ACC112 (cell line): ENCODE measurements around the gene MERTK.
A peak's percentile ranks its signal among the peaks of the same experiment; 100 is the strongest.
"Not testable (repeated sequence)": the region's sequence is repeated elsewhere in the genome, so short reads cannot be mapped to it uniquely, and the experiment has no call there.

ENCODE experiments used
- H2AFZ ChIP-seq: fragments of 200-600 bp; sonication (generic); one replicate; pipeline ENCODE4 v1.6.0; 2017; ENCODE audit warnings: antibody characterized with exemption, low read length; ENCODE audit not compliant: unreplicated experiment
- H3K27ac ChIP-seq: fragments of 200-600 bp; sonication (generic); 2 replicates; pipeline ENCODE4 v1.5.1; 2014; ENCODE audit warnings: low read depth, mild to moderate bottlenecking, antibody characterized with exemption, low read length, moderate library complexity
- H3K27me3 ChIP-seq: fragments of 200-600 bp; sonication (generic); 2 replicates; pipeline ENCODE4 v1.6.1; 2014; ENCODE audit warnings: mild to moderate bottlenecking, antibody characterized with exemption, low read length, moderate library complexity, mixed read lengths; ENCODE audit not compliant: insufficient read depth
- H3K36me3 ChIP-seq: fragments of 200-600 bp; sonication (generic); 2 replicates; pipeline ENCODE4 v1.6.1; 2016; ENCODE audit warnings: mild to moderate bottlenecking, antibody characterized with exemption, low read length, moderate library complexity, mixed read lengths; ENCODE audit not compliant: insufficient read depth
- H3K4me1 ChIP-seq: fragments of 200-600 bp; sonication (generic); one replicate; pipeline ENCODE4 v1.6.1; 2016; ENCODE audit warnings: low read length, mixed read lengths; ENCODE audit not compliant: insufficient read depth, unreplicated experiment, control insufficient read depth
- H3K4me3 ChIP-seq: fragments of 200-600 bp; sonication (generic); 2 replicates; pipeline ENCODE4 v1.5.1; 2014; ENCODE audit warnings: mild to moderate bottlenecking, low read depth, low read length
- H3K79me2 ChIP-seq: fragments of 200-600 bp; sonication (generic); one replicate; pipeline ENCODE4 v1.6.0; 2016; ENCODE audit warnings: low read length; ENCODE audit not compliant: control insufficient read depth, unreplicated experiment, insufficient read depth

Gene MERTK

GRCh38 chr2:111961663-111962062 is 63.3 kb downstream of the MERTK start:
- no peak overlapping the region for H3K4me3 ChIP-seq
- peaks cover 3% of the 10 kb centered on the region; the same call in 1 of the 2 replicates for H3K27me3 ChIP-seq
- H3K79me2 ChIP-seq = no peaks in the 10 kb centered on the region
- H3K36me3 ChIP-seq = no peaks in the 10 kb centered on the region
- no peak overlapping the region for H3K27ac ChIP-seq
- peaks cover 4% of the 10 kb centered on the region for H3K4me1 ChIP-seq
- H2AFZ ChIP-seq = no peak overlapping the region

GRCh38 chr2:111963086-111963485 is 64.7 kb downstream of the MERTK start:
- not testable (repeated sequence) for H2AFZ ChIP-seq, H3K27me3 ChIP-seq, H3K4me1 ChIP-seq, H3K27ac ChIP-seq, H3K79me2 ChIP-seq, H3K36me3 ChIP-seq, H3K4me3 ChIP-seq

GRCh38 chr2:111963508-111963907 is 65.1 kb downstream of the MERTK start:
- not testable (repeated sequence) for H3K36me3 ChIP-seq, H3K27ac ChIP-seq, H3K4me3 ChIP-seq, H3K79me2 ChIP-seq, H3K4me1 ChIP-seq, H2AFZ ChIP-seq, H3K27me3 ChIP-seq

- H3K79me2 ChIP-seq = no peaks in the 10 kb centered on the region
- H3K27me3 ChIP-seq = no peaks in the 10 kb centered on the region; the same call in 1 of the 2 replicates
- no peak overlapping the region for H2AFZ ChIP-seq
- no peak overlapping the region for H3K4me3 ChIP-seq
- no peaks in the 10 kb centered on the region for H3K36me3 ChIP-seq
- no peaks in the 10 kb centered on the region for H3K4me1 ChIP-seq
- H3K27ac ChIP-seq = no peak overlapping the region
Measured at GRCh38 chr2:111965062-111965461, 66.7 kb downstream of the MERTK start.

- no peak overlapping the region for H2AFZ ChIP-seq
- H3K4me3 ChIP-seq = no peak overlapping the region
- no peaks in the 10 kb centered on the region for H3K79me2 ChIP-seq
- no peaks in the 10 kb centered on the region for H3K36me3 ChIP-seq
- H3K27ac ChIP-seq = no peak overlapping the region
- no peaks in the 10 kb centered on the region for H3K4me1 ChIP-seq
- H3K27me3 ChIP-seq = no peaks in the 10 kb centered on the region
Measured at GRCh38 chr2:111966241-111966640, 67.8 kb downstream of the MERTK start.

GRCh38 chr2:111967018-111967417 is 68.6 kb downstream of the MERTK start:
- no peak overlapping the region for H3K27ac ChIP-seq
- peaks cover 6% of the 10 kb centered on the region; the same call in 1 of the 2 replicates for H3K27me3 ChIP-seq
- no peaks in the 10 kb centered on the region for H3K4me1 ChIP-seq
- no peak overlapping the region for H3K4me3 ChIP-seq
- H3K36me3 ChIP-seq = no peaks in the 10 kb centered on the region
- H3K79me2 ChIP-seq = no peaks in the 10 kb centered on the region
- H2AFZ ChIP-seq = no peak overlapping the region

GRCh38 chr2:111970453-111970852 is 72.0 kb downstream of the MERTK start:
- Histone ChIP-seq H3K4me1 (peaks cover 16% of the 10 kb centered on the region), H3K36me3 (no peaks in the 10 kb centered on the region), H2AFZ (no peak overlapping the region), H3K27ac (no peak overlapping the region), H3K79me2 (no peaks in the 10 kb centered on the region), H3K27me3 (peaks cover 6% of the 10 kb centered on the region; the same call in 1 of the 2 replicates), H3K4me3 (no peak overlapping the region)

GRCh38 chr2:111972955-111973565 is 74.7 kb downstream of the MERTK start:
- Histone ChIP-seq H3K4me1 (peaks cover 21% of the 10 kb centered on the region), H2AFZ (peak overlapping the region; percentile 31), H3K36me3 (no peaks in the 10 kb centered on the region), H3K27me3 (peaks cover 6% of the 10 kb centered on the region; the same call in 1 of the 2 replicates), H3K4me3 (0 out of 2 replicates have a peak overlapping the region, but pooled peaks have one; percentile 26), H3K79me2 (no peaks in the 10 kb centered on the region), H3K27ac (no peak overlapping the region)

GRCh38 chr2:111973701-111974100 is 75.3 kb downstream of the MERTK start:
- Histone ChIP-seq H3K27me3 (peaks cover 6% of the 10 kb centered on the region; the same call in 1 of the 2 replicates), H3K4me3 (no peak overlapping the region), H3K27ac (no peak overlapping the region), H2AFZ (no peak overlapping the region), H3K79me2 (no peaks in the 10 kb centered on the region), H3K4me1 (peaks cover 21% of the 10 kb centered on the region), H3K36me3 (no peaks in the 10 kb centered on the region)

GRCh38 chr2:111975053-111975552 is 76.7 kb downstream of the MERTK start:
- Histone ChIP-seq H3K36me3 (no peaks in the 10 kb centered on the region), H3K79me2 (no peaks in the 10 kb centered on the region), H3K27me3 (peaks cover 6% of the 10 kb centered on the region; the same call in 1 of the 2 replicates), H3K4me3 (no peak overlapping the region), H2AFZ (no peak overlapping the region), H3K27ac (no peak overlapping the region), H3K4me1 (peaks cover 21% of the 10 kb centered on the region)

GRCh38 chr2:111975819-111976218 is 77.4 kb downstream of the MERTK start:
- peaks cover 21% of the 10 kb centered on the region for H3K4me1 ChIP-seq
- H3K27me3 ChIP-seq = peaks cover 6% of the 10 kb centered on the region; the same call in 1 of the 2 replicates
- H3K4me3 ChIP-seq = no peak overlapping the region
- H3K36me3 ChIP-seq = no peaks in the 10 kb centered on the region
- no peak overlapping the region for H3K27ac ChIP-seq
- H3K79me2 ChIP-seq = no peaks in the 10 kb centered on the region
- no peak overlapping the region for H2AFZ ChIP-seq
